Keratinocyte (primary cell): ENCODE measurements around the gene ECE2. TPM values are rescaled to one million over a fixed set of nuclear protein-coding genes. Genes with fewer than 3 reads are reported as not detected.

Source experiments
- DNase-seq: peaks from one replicate; pipeline ENCODE4 v3.0.0-alpha.2; 2011; ENCODE audit warnings: low read depth, missing footprints, low spot score
- FAIRE-seq: peaks from 2 replicates; lab custom pipeline; 2011; peaks lifted over from hg19 to GRCh38; lab: Jason Lieb, UNC
- H2AFZ ChIP-seq: 2 replicates; pipeline ENCODE4 v1.6.0; 2012; ENCODE audit warnings: low read length, control low read depth, inconsistent platforms; ENCODE audit not compliant: control insufficient read depth
- H3K27ac ChIP-seq: 2 replicates; pipeline ENCODE4 v1.5.1; 2011; ENCODE audit warnings: low read length; ENCODE audit not compliant: control insufficient read depth, insufficient read depth
- H3K27me3 ChIP-seq: 3 replicates; pipeline ENCODE4 v1.6.0; 2011; ENCODE audit warnings: low read length; ENCODE audit not compliant: control insufficient read depth, insufficient read depth; ENCODE audit errors: extremely low read depth
- H3K36me3 ChIP-seq, 2 experiments: 2 replicates in 1 of 2; 3 replicates in 1 of 2; pipeline ENCODE4 v1.5.1; 2011; ENCODE audit warnings: low read length in 2 of 2, mild to moderate bottlenecking in 1 of 2; ENCODE audit not compliant: control insufficient read depth in 2 of 2, insufficient read depth in 2 of 2; ENCODE audit errors: extremely low read depth in 1 of 2
- H3K4me1 ChIP-seq: 3 replicates; pipeline ENCODE4 v1.5.1; 2011; ENCODE audit warnings: low read length; ENCODE audit not compliant: control insufficient read depth, insufficient read depth; ENCODE audit errors: extremely low read depth
- H3K4me2 ChIP-seq: 3 replicates; pipeline ENCODE4 v1.6.0; 2011; ENCODE audit warnings: low read depth, low read length; ENCODE audit not compliant: control insufficient read depth, insufficient read depth; ENCODE audit errors: extremely low read depth
- H3K4me3 ChIP-seq, 3 experiments: fragments of 200-600 bp in 1 of 3; sonication (generic) in 1 of 3; 2 replicates in 2 of 3; 3 replicates in 1 of 3; pipeline ENCODE4 v1.5.1; 2011 to 2016; ENCODE audit warnings: low read length in 3 of 3, mild to moderate bottlenecking in 3 of 3, control low read depth in 2 of 3, inconsistent platforms in 1 of 3, low read depth in 1 of 3, mixed read lengths in 1 of 3, mixed run types in 1 of 3, moderate library complexity in 1 of 3; ENCODE audit not compliant: control insufficient read depth in 2 of 3, insufficient read depth in 2 of 3; ENCODE audit errors: extremely low read depth in 1 of 3
- H3K79me2 ChIP-seq: 2 replicates; pipeline ENCODE4 v1.6.0; 2012; ENCODE audit warnings: low read length; ENCODE audit not compliant: control insufficient read depth, insufficient read depth
- H3K9ac ChIP-seq: 3 replicates; pipeline ENCODE4 v1.6.0; 2011; ENCODE audit warnings: low read length; ENCODE audit not compliant: control insufficient read depth, insufficient read depth; ENCODE audit errors: extremely low read depth
- H3K9me1 ChIP-seq: 3 replicates; pipeline ENCODE4 v1.6.0; 2011; ENCODE audit warnings: low read length; ENCODE audit not compliant: control insufficient read depth, insufficient read depth; ENCODE audit errors: extremely low read depth
- H3K9me3 ChIP-seq: 2 replicates; pipeline ENCODE4 v1.5.1; 2012; ENCODE audit warnings: low read depth, low read length; ENCODE audit not compliant: control insufficient read depth
- H4K20me1 ChIP-seq: 3 replicates; pipeline ENCODE4 v1.6.0; 2011; ENCODE audit warnings: low read length; ENCODE audit not compliant: control insufficient read depth, insufficient read depth; ENCODE audit errors: extremely low read depth
- EZH2 ChIP-seq: IDR thresholded peaks from one replicate; pipeline ENCODE4 v1.6.1; 2012; ENCODE audit warnings: inconsistent platforms, mild to moderate bottlenecking, low read length, moderate library complexity
- dilution Hi-C: fragments of 300-500 bp; cut with MboI; formaldehyde crosslinking; loops from one replicate; pipeline ENCODE4 v1.7.0; 2020; ENCODE audit warnings: low sequenced_read_pairs; ENCODE audit not compliant: extremely low pct_ligation_motif_present
- polyA plus RNA-seq, 5 experiments: library from polyadenylated mRNA; depleted of rRNA in 3 of 5; stranded (reverse) in 3 of 5; stranded (forward) in 1 of 5; unstranded in 1 of 5; fragments of >200 nt; gene quantifications; 1 replicate in 1 of 5; 2 replicates in 3 of 5; 3 replicates in 1 of 5; pipeline versions ENCODE4 v1.2.1 to v1.2.3, GENCODE V29; 2011 to 2012; ENCODE audit warnings: missing spikeins in 2 of 5, low read depth in 1 of 5, low replicate concordance in 1 of 5
- TF ChIP-seq, protein P1 (sequence below), 3 experiments: IDR thresholded peaks in 1 of 3; conservative IDR thresholded peaks in 1 of 3; optimal IDR thresholded peaks in 1 of 3; 2 replicates in 2 of 3; 3 replicates in 1 of 3; pipeline versions ENCODE3 to v1.5.1; 2011; ENCODE audit warnings: low read length in 3 of 3, mild to moderate bottlenecking in 3 of 3, moderate library complexity in 2 of 3, control low read depth in 1 of 3, inconsistent platforms in 1 of 3; ENCODE audit not compliant: insufficient read depth in 2 of 3; ENCODE audit errors: extremely low read depth in 1 of 3

Gene ECE2
- polyA plus RNA-seq, 1 donor (not counting 4 experiments of a cell fraction or from before 2014, with no cell fraction given): not detected

DNA sequence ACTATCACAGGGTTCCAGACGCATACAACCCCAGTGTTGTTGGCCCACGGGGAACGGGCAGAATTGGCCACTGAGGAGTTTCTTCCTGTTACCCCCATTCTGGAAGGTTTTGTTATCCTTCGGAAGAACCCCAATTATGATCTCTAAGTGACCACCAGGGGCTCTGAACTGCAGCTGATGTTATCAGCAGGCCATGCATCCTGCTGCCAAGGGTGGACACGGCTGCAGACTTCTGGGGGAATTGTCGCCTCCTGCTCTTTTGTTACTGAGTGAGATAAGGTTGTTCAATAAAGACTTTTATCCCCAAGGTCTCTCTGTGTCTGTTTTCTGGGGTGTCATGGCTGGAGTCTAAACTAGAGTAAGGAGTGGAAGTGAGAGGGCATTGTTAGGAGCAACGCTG is 32.9 kb downstream of the ECE2 start:
- no peak for DNase-seq
- Histone ChIP-seq H3K4me2 (no peak overlapping the region), H4K20me1 (peaks cover 7% of the 10 kb centered on the region), H3K36me3 (peaks cover 41 to 48% of the 10 kb centered on the region in 2 experiments), H3K4me3 (no peak overlapping the region), H3K4me1 (no peaks in the 10 kb centered on the region), H3K27me3 (no peaks in the 10 kb centered on the region), H3K9me1 (no peaks in the 10 kb centered on the region), H3K9ac (no peak overlapping the region), H3K9me3 (no peaks in the 10 kb centered on the region), H3K27ac (no peak overlapping the region), H3K79me2 (peaks cover 22% of the 10 kb centered on the region), H2AFZ (no peak overlapping the region)
- TF ChIP-seq, protein P1, sequence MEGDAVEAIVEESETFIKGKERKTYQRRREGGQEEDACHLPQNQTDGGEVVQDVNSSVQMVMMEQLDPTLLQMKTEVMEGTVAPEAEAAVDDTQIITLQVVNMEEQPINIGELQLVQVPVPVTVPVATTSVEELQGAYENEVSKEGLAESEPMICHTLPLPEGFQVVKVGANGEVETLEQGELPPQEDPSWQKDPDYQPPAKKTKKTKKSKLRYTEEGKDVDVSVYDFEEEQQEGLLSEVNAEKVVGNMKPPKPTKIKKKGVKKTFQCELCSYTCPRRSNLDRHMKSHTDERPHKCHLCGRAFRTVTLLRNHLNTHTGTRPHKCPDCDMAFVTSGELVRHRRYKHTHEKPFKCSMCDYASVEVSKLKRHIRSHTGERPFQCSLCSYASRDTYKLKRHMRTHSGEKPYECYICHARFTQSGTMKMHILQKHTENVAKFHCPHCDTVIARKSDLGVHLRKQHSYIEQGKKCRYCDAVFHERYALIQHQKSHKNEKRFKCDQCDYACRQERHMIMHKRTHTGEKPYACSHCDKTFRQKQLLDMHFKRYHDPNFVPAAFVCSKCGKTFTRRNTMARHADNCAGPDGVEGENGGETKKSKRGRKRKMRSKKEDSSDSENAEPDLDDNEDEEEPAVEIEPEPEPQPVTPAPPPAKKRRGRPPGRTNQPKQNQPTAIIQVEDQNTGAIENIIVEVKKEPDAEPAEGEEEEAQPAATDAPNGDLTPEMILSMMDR (optimal IDR thresholded peaks at IDR 0.05 in 1 of 3, IDR thresholded peaks at IDR 0.05 in 1 of 3, conservative IDR thresholded peaks at IDR 0.05 in 1 of 3; ENCODE audit: extremely low read depth in 1 of 3, insufficient read depth in 2 of 3, low read length in 3 of 3): no peak
- TF ChIP-seq EZH2: no peak
- FAIRE-seq: no peak
- dilution Hi-C loops: no loop called here

DNA sequence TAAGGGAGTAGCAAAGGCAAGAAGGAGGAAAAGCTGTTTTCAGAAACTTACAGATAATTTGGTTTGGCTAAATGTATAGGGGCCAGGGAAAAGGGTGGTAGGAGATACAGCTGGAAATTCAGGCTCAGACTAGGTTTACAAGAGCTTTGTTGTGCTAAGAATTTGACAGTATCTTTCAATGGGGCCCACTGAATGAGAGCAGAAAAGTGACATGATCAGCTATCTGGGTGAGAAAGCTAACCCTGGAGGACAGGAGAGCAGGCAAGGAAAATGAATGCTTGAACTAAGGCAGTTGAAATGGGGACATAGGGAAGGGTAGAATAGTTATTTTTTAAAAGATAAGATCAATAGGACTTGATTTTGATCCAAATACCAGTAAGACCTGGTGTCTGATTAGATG is 35.8 kb downstream of the ECE2 start:
- peaks cover 5% of the 10 kb centered on the region for H3K4me1 ChIP-seq
- TF ChIP-seq, protein P1 (optimal IDR thresholded peaks at IDR 0.05 in 1 of 3, IDR thresholded peaks at IDR 0.05 in 1 of 3, conservative IDR thresholded peaks at IDR 0.05 in 1 of 3; ENCODE audit: extremely low read depth in 1 of 3, insufficient read depth in 2 of 3, low read length in 3 of 3): no peak
- no peak for TF ChIP-seq EZH2
- no peak overlapping the region for H3K4me3 ChIP-seq
- FAIRE-seq (no peak), DNase-seq (no peak)
- no peak overlapping the region for H2AFZ ChIP-seq
- H3K9me3 ChIP-seq: no peaks in the 10 kb centered on the region
- no peaks in the 10 kb centered on the region for H3K27me3 ChIP-seq
- H4K20me1 ChIP-seq: peaks cover 9% of the 10 kb centered on the region
- H3K4me2 ChIP-seq: no peak overlapping the region
- no peak overlapping the region for H3K27ac ChIP-seq
- dilution Hi-C loops: no loop called here
- no peak overlapping the region for H3K9ac ChIP-seq
- peaks cover 20 to 30% of the 10 kb centered on the region in 2 experiments for H3K36me3 ChIP-seq
- no peaks in the 10 kb centered on the region for H3K9me1 ChIP-seq
- peaks cover 20% of the 10 kb centered on the region for H3K79me2 ChIP-seq
